A549 (cell line): ENCODE data around the gene DOCK1.

ENCODE experiments used
- CHD4 ChIP-seq: fragments of 200-600 bp; sonication (generic); IDR thresholded peaks from 2 replicates; pipeline ENCODE4 v1.6.1; 2016; ENCODE audit warnings: antibody characterized with exemption, mild to moderate bottlenecking, borderline replicate concordance
- CTCF ChIP-seq: fragments of >200 bp; sonication (Bioruptor Twin); formaldehyde crosslinking; IDR thresholded peaks from 3 replicates; pipeline ENCODE4 v1.5.1; 2016
- EHMT2 ChIP-seq: fragments of 200-600 bp; sonication (generic); IDR thresholded peaks from 2 replicates; pipeline ENCODE4 v1.6.1; 2016; ENCODE audit warnings: antibody characterized with exemption, low read depth, mild to moderate bottlenecking, moderate library complexity
- EP300 ChIP-seq, 2 experiments: fragments of >200 bp; sonication (Bioruptor Twin); formaldehyde crosslinking; IDR thresholded peaks; 2 replicates in 1 of 2; 3 replicates in 1 of 2; pipeline ENCODE4 v1.6.1; 2016 to 2017
- ESRRA ChIP-seq: fragments of 150-350 bp; IDR thresholded peaks from 2 replicates; pipeline ENCODE4 v1.6.1; 2014; ENCODE audit warnings: mild to moderate bottlenecking, low read length, borderline replicate concordance
- MAFK ChIP-seq: fragments of 450-650 bp; IDR thresholded peaks from 2 replicates; pipeline ENCODE4 v1.6.1; 2014; ENCODE audit not compliant: partially characterized antibody
- POLR2A ChIP-seq: IDR thresholded peaks from 2 replicates; pipeline ENCODE4 v1.6.1; 2012; ENCODE audit warnings: mild to moderate bottlenecking, low read length
- RCOR1 ChIP-seq: fragments of 150-350 bp; IDR thresholded peaks from 2 replicates; pipeline ENCODE4 v1.6.1; 2014; ENCODE audit warnings: antibody characterized with exemption, low read length, low read depth
- REST ChIP-seq: fragments of 200-600 bp; sonication (generic); IDR thresholded peaks from 2 replicates; pipeline ENCODE4 v1.6.1; 2016; ENCODE audit warnings: antibody characterized with exemption, mild to moderate bottlenecking, moderate library complexity
- USF2 ChIP-seq: fragments of 450-650 bp; IDR thresholded peaks from 2 replicates; pipeline ENCODE4 v1.6.1; 2014; ENCODE audit warnings: antibody characterized with exemption
- ZSCAN20 ChIP-seq: fragments of 250-450 bp; sonication (Bioruptor Pico); IDR thresholded peaks from 2 replicates; pipeline ENCODE4 v1.8.0; 2022; ENCODE audit warnings: mild to moderate bottlenecking, moderate library complexity

- TF ChIP-seq USF2 (no peak), POLR2A (no peak), RCOR1 (no peak), CTCF (no peak), EHMT2 (no peak), CHD4 (no peak), MAFK (no peak), REST (no peak), ESRRA (no peak), ZSCAN20 (CRISPR knock-in tag) (no peak), EP300 (IDR thresholded peaks at IDR 0.05) (no peak)
These were observed 548.5 kb downstream of the DOCK1 start for GRCh38 chr10:127453706-127454105.
